Tibial artery (tissue), 4 donors: ENCODE results near the gene DNAH12.

ENCODE experiments used
- DNase-seq, 2 donors: peaks; one replicate each; pipeline ENCODE4 v3.0.0-alpha.2; 2019
- H3K27ac ChIP-seq, 2 donors: fragments of 200-600 bp; sonication (generic) in 1 of 2; 1 replicate in 1 of 2; 2 replicates in 1 of 2; pipeline ENCODE4 v1.5.1; 2018 to 2019; ENCODE audit warnings: mild to moderate bottlenecking in 1 of 2
- H3K27me3 ChIP-seq, 2 donors: fragments of 200-600 bp; sonication (generic) in 1 of 2; one replicate each; pipeline versions ENCODE4 v1.5.1 to v1.6.0; 2016 to 2019
- H3K36me3 ChIP-seq, 3 donors: fragments of 200-600 bp; sonication (generic) in 2 of 3; one replicate each; pipeline ENCODE4 v1.5.1; 2016 to 2019; ENCODE audit warnings: mild to moderate bottlenecking in 2 of 3
- H3K4me1 ChIP-seq, 4 donors: fragments of 200-600 bp; sonication (generic) in 2 of 4; 1 replicate in 3 of 4; 2 replicates in 1 of 4; pipeline ENCODE4 v1.5.1; 2016 to 2019
- H3K4me3 ChIP-seq, 2 donors: fragments of 200-600 bp; sonication (generic) in 1 of 2; 1 replicate in 1 of 2; 2 replicates in 1 of 2; pipeline ENCODE4 v1.5.1; 2018 to 2019; ENCODE audit warnings: mild to moderate bottlenecking in 2 of 2
- H3K9me3 ChIP-seq, 3 donors: fragments of 200-600 bp; sonication (generic) in 1 of 3; one replicate each; pipeline ENCODE4 v1.5.1; 2016 to 2019
- intact Hi-C: fragments of 100-400 bp; cut with DNase I; formaldehyde crosslinking; loops from one replicate; pipeline ENCODE4 v1.15.0; 2023; ENCODE audit warnings: low total_unique reads
- TF ChIP-seq, protein P1 (sequence below), 2 experiments: fragments of 200-600 bp in 1 of 2; fragments of 450-650 bp in 1 of 2; IDR thresholded peaks; one replicate each; pipeline ENCODE4 v1.5.1; 2017 to 2019; ENCODE audit warnings: antibody characterized with exemption in 2 of 2, mild to moderate bottlenecking in 1 of 2, moderate library complexity in 1 of 2

DNAH12 gene

DNA sequence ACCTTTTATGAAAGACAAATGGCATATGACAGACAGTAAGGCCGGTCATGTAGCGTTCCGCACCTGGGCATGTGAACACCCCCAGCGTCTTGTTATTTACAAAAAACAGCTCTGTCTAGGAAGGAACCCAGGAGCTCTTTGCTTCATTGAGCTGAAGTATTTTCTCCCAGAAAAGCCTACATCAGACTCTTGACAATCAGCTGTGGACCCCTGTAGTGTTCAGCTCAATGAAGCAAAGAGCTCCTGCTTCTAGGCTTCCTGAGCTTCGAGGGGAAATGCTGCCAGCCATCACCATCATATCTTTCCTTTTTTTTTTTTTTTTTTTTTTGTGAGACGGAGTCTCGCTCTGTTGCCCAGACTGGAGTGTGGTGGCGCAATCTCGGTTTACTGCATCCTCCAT, 255.7 kb downstream of the DNAH12 start:
- peaks cover 0 to 9% (median 0%) of the 10 kb centered on the region in 4 donors for H3K4me1 ChIP-seq
- H3K9me3 ChIP-seq = no peaks in the 10 kb centered on the region
- intact Hi-C loops = no loop called here
- no peaks in the 10 kb centered on the region for H3K36me3 ChIP-seq
- H3K27me3 ChIP-seq = peaks cover 0 to 5% of the 10 kb centered on the region in 2 donors
- DNase-seq = no peak
- H3K4me3 ChIP-seq = no peak overlapping the region
- TF ChIP-seq, protein P1, sequence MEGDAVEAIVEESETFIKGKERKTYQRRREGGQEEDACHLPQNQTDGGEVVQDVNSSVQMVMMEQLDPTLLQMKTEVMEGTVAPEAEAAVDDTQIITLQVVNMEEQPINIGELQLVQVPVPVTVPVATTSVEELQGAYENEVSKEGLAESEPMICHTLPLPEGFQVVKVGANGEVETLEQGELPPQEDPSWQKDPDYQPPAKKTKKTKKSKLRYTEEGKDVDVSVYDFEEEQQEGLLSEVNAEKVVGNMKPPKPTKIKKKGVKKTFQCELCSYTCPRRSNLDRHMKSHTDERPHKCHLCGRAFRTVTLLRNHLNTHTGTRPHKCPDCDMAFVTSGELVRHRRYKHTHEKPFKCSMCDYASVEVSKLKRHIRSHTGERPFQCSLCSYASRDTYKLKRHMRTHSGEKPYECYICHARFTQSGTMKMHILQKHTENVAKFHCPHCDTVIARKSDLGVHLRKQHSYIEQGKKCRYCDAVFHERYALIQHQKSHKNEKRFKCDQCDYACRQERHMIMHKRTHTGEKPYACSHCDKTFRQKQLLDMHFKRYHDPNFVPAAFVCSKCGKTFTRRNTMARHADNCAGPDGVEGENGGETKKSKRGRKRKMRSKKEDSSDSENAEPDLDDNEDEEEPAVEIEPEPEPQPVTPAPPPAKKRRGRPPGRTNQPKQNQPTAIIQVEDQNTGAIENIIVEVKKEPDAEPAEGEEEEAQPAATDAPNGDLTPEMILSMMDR (IDR thresholded peaks at IDR 0.05) = no peak
- H3K27ac ChIP-seq = no peak overlapping the region

DNA sequence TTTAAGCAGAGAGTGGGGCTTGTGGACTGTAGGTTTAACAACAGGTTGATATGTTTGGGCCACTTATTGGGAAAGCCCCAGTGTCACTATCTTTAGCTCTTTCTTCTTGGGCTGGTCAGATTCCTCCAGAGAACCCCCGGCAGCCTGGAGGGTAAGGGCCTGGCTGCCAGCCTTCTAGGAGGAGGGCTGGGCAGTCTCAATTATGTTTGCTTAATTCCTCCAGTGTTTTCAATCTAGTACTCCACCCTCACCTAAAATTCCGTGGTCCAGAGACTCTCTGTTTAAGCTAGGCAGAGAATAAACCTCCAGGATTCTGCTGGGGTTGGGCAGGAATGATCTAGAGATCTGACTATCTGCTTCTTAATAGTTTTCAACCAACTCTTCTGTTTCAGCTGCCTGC, 256.9 kb downstream of the DNAH12 start:
- Histone ChIP-seq H3K27ac (no peak overlapping the region), H3K4me3 (no peak overlapping the region), H3K27me3 (peaks cover 0 to 5% of the 10 kb centered on the region in 2 donors), H3K9me3 (no peaks in the 10 kb centered on the region), H3K4me1 (no peaks in the 10 kb centered on the region), H3K36me3 (no peaks in the 10 kb centered on the region)
- intact Hi-C loops = no loop called here
- TF ChIP-seq, protein P1 (IDR thresholded peaks at IDR 0.05) = no peak
- no peak for DNase-seq

DNA sequence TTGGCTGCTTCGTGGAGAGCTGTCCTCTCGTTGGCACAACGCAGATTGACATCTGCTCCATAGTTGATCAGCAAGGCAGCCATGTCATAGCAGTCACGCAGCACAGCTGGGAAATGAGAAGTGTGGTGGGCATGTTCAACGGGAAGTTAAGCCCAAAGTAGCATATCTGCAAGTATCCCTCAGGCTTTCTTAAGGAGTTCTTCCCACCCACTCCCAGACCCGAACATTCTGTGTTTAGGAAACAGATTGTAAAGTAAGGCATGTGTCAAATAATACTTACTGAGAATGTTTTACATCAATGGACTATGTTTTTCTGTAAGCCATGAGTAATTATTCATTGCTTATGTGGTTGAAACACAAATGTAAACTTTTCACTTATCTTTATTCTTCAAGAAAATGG, 260.8 kb downstream of the DNAH12 start:
- Histone ChIP-seq H3K36me3 (no peaks in the 10 kb centered on the region), H3K4me1 (no peaks in the 10 kb centered on the region), H3K27ac (no peak overlapping the region), H3K4me3 (no peak overlapping the region), H3K27me3 (peaks cover 0 to 5% of the 10 kb centered on the region in 2 donors), H3K9me3 (no peaks in the 10 kb centered on the region)
- TF ChIP-seq, protein P1 (IDR thresholded peaks at IDR 0.05) = no peak
- intact Hi-C loops = no loop called here
- no peak for DNase-seq

DNA sequence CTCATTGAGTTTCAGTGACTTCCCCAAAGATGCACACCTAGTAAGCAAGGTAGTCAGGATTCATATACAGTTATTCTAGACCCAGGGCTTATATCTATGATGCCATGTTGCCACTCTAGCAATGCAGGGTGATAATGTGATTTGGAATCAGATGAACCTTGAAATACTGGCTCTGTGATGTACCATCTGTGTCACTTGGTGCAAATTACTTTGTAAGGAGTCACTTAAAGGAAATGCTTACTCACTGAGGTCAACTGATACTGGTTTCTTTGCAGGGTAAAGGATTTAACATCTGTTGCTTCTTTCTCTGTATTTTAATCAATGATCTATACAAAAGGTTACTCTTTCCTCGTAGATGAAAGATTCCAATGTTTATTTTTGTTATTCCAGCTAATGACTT, 262.4 kb downstream of the DNAH12 start:
- TF ChIP-seq, protein P1 (IDR thresholded peaks at IDR 0.05) = no peak
- Histone ChIP-seq H3K36me3 (no peaks in the 10 kb centered on the region), H3K9me3 (no peaks in the 10 kb centered on the region), H3K4me1 (no peaks in the 10 kb centered on the region), H3K27me3 (peaks cover 0 to 3% of the 10 kb centered on the region in 2 donors), H3K4me3 (no peak overlapping the region), H3K27ac (no peak overlapping the region)
- intact Hi-C loops = no loop called here
- no peak for DNase-seq

DNA sequence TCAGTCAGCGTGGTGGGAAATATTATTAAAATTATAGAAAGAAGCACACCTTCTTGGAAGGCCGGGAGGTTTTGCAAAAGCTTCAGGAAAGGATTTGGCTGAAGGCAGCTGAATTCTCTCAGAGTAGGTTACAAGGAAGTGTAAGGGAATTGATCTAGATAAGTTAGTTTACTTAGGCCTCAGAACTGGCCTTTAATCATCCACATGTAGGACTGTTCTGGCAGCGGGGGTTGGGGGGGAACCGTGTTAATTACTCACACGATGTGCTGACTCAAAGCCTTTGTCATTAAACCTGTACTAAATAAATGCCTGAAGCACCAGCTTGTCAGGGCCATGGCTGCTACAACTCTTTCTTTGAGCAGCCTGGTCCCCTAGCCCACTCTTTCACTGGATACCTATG, 264.5 kb downstream of the DNAH12 start:
- H3K4me3 ChIP-seq = no peak overlapping the region

More for the DNA sequence above, 264.5 kb downstream of the DNAH12 start:
- Histone ChIP-seq H3K27ac (no peak overlapping the region), H3K4me1 (no peaks in the 10 kb centered on the region), H3K36me3 (peaks cover 0 to 5% (median 2%) of the 10 kb centered on the region in 3 donors), H3K27me3 (no peaks in the 10 kb centered on the region), H3K9me3 (no peaks in the 10 kb centered on the region)
- no peak for DNase-seq
- intact Hi-C loops = no loop called here
- TF ChIP-seq, protein P1 (IDR thresholded peaks at IDR 0.05) = no peak
